Hepatocyte (in vitro differentiated cells): ENCODE measurements around the gene GDPD2. TPM values are rescaled to one million over a fixed set of nuclear protein-coding genes. Genes with fewer than 3 reads are reported as not detected.

Experiments
- DNase-seq: peaks from one replicate; pipeline ENCODE4 v3.0.0-alpha.2; 2016; ENCODE audit warnings: low spot score
- H2AFZ ChIP-seq: fragments of 200-600 bp; sonication (generic); 2 replicates; pipeline ENCODE4 v1.6.0; 2016; ENCODE audit warnings: antibody characterized with exemption, mild to moderate bottlenecking
- H3K27ac ChIP-seq: fragments of 200-600 bp; sonication (generic); 2 replicates; pipeline ENCODE4 v1.5.1; 2016; ENCODE audit warnings: mild to moderate bottlenecking
- H3K27me3 ChIP-seq: fragments of 200-600 bp; sonication (generic); 2 replicates; pipeline ENCODE4 v1.6.1; 2016
- H3K36me3 ChIP-seq: fragments of 200-600 bp; sonication (generic); replicated peaks from 2 replicates; pipeline ENCODE4 v1.5.1; 2016; ENCODE audit warnings: low read depth; ENCODE audit not compliant: insufficient read depth
- H3K4me1 ChIP-seq: fragments of 200-600 bp; sonication (generic); 2 replicates; pipeline ENCODE4 v1.5.1; 2016; ENCODE audit warnings: mild to moderate bottlenecking, moderate library complexity; ENCODE audit not compliant: insufficient read depth
- H3K4me2 ChIP-seq: fragments of 200-600 bp; sonication (generic); 2 replicates; pipeline ENCODE4 v1.6.0; 2016
- H3K4me3 ChIP-seq: fragments of 200-600 bp; sonication (generic); 2 replicates; pipeline ENCODE4 v1.5.1; 2016; ENCODE audit warnings: mild to moderate bottlenecking
- H3K79me2 ChIP-seq: fragments of 200-600 bp; sonication (generic); 2 replicates; pipeline ENCODE4 v1.6.0; 2017; ENCODE audit warnings: mild to moderate bottlenecking
- H3K9me2 ChIP-seq: fragments of 200-600 bp; sonication (generic); replicated peaks from 2 replicates; pipeline ENCODE4 v1.6.0; 2017; ENCODE audit warnings: mild to moderate bottlenecking; ENCODE audit not compliant: insufficient read depth
- H3K9me3 ChIP-seq: fragments of 200-600 bp; sonication (generic); 2 replicates; pipeline ENCODE4 v1.5.1; 2016; ENCODE audit warnings: low read depth, mild to moderate bottlenecking
- H4K20me1 ChIP-seq: fragments of 200-600 bp; sonication (generic); 2 replicates; pipeline ENCODE4 v1.6.0; 2016; ENCODE audit warnings: mild to moderate bottlenecking; ENCODE audit not compliant: insufficient read depth, poor library complexity, severe bottlenecking
- EZH2 ChIP-seq: fragments of 200-600 bp; sonication (generic); IDR thresholded peaks from 2 replicates; pipeline ENCODE4 v1.6.1; 2016; ENCODE audit warnings: antibody characterized with exemption, mild to moderate bottlenecking, borderline replicate concordance
- EZH2phosphoT487 ChIP-seq: fragments of 200-600 bp; sonication (generic); IDR thresholded peaks from one replicate; pipeline ENCODE4 v1.6.1; 2018; ENCODE audit warnings: antibody characterized with exemption, mild to moderate bottlenecking, low read depth, moderate library complexity; ENCODE audit not compliant: unreplicated experiment, severe bottlenecking
- WGBS: methylation state at CpG from one replicate; pipeline ENCODE4 v1.1.6; 2016; ENCODE audit warnings: low lambda C conversion rate; ENCODE audit errors: missing lambda C conversion rate; 5-methylcytosine and 5-hydroxymethylcytosine counted together
- polyA plus RNA-seq: library from polyadenylated mRNA; unstranded; fragments of >200 nt; fragmentation: Nextera tagmentation; extraction: Ambion mirVana; gene quantifications from 2 replicates; pipeline ENCODE4 v1.2.1, GENCODE V29; 2016
- total RNA-seq: library from RNA; depleted of rRNA; stranded (reverse); fragments of >200 nt; gene quantifications from 2 replicates; pipeline ENCODE4 v1.2.3, GENCODE V29; 2014
- TF ChIP-seq, protein P1 (sequence below): fragments of 200-600 bp; sonication (generic); IDR thresholded peaks from 2 replicates; pipeline ENCODE4 v1.5.1; 2016; ENCODE audit warnings: antibody characterized with exemption, mild to moderate bottlenecking; ENCODE audit not compliant: poor library complexity

Gene GDPD2
- total and polyA plus RNA-seq, 2 experiments from 2014 or later = 1.6 to 2.3 TPM

DNA sequence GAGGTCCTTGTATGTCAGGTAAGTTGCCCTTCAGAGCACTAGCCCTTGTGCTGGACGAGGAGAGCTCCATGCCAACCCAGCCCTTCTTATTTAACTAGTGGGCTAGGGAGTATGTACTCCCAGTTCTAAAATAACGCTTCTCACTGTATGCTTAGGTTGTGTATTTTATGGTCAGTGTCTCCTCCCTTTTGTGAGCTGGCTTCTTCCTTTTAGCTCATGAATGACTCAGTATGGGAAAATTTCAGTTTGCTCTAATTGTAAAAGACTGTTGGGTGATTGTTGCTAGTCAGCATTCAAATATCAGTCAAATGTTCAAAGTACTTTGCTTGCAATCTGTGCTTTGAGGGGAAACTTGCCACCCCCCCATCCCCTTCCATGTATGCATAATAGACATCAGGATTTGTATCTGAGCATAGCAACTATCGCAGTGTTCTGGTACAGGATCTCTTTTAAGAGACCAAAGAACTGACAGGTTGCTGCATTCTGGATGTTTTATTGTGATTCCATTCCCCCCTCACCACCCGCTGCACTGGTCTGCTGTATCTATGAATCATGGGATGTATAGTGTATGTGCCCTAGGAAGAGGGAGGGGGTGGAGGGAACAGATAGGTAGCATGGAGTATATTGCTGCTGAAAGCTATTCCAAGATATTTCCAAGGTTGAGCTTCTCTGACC is 56.3 kb downstream of the GDPD2 start:
- H3K9me2 ChIP-seq = no peaks in the 10 kb centered on the region
- H3K36me3 ChIP-seq = no peaks in the 10 kb centered on the region
- H3K27me3 ChIP-seq = no peaks in the 10 kb centered on the region
- peak overlapping the region; percentile 56 for H3K4me2 ChIP-seq
- peaks cover 25% of the 10 kb centered on the region for H3K4me1 ChIP-seq
- no peak overlapping the region for H2AFZ ChIP-seq
- peaks cover 5% of the 10 kb centered on the region for H4K20me1 ChIP-seq
- peaks cover 15% of the 10 kb centered on the region for H3K79me2 ChIP-seq
- no peak overlapping the region for H3K4me3 ChIP-seq
- no peaks in the 10 kb centered on the region for H3K9me3 ChIP-seq
- WGBS = 56% methylated on average over 4 of the region's 4 CpGs
- peak; percentile 44 for DNase-seq
- TF ChIP-seq, protein P1, sequence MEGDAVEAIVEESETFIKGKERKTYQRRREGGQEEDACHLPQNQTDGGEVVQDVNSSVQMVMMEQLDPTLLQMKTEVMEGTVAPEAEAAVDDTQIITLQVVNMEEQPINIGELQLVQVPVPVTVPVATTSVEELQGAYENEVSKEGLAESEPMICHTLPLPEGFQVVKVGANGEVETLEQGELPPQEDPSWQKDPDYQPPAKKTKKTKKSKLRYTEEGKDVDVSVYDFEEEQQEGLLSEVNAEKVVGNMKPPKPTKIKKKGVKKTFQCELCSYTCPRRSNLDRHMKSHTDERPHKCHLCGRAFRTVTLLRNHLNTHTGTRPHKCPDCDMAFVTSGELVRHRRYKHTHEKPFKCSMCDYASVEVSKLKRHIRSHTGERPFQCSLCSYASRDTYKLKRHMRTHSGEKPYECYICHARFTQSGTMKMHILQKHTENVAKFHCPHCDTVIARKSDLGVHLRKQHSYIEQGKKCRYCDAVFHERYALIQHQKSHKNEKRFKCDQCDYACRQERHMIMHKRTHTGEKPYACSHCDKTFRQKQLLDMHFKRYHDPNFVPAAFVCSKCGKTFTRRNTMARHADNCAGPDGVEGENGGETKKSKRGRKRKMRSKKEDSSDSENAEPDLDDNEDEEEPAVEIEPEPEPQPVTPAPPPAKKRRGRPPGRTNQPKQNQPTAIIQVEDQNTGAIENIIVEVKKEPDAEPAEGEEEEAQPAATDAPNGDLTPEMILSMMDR = no peak
- TF ChIP-seq EZH2phosphoT487 (no peak), EZH2 (no peak)
- H3K27ac ChIP-seq = peak overlapping the region; percentile 87

GRCh38 chrX:70479922-70480659 is 57.0 kb downstream of the GDPD2 start:
- Histone ChIP-seq H3K4me3 (no peak overlapping the region), H3K36me3 (no peaks in the 10 kb centered on the region), H3K9me2 (no peaks in the 10 kb centered on the region), H2AFZ (no peak overlapping the region), H3K9me3 (no peaks in the 10 kb centered on the region), H3K27me3 (no peaks in the 10 kb centered on the region), H4K20me1 (peaks cover 5% of the 10 kb centered on the region), H3K79me2 (peaks cover 14% of the 10 kb centered on the region), H3K4me2 (peak overlapping the region; percentile 6), H3K27ac (peak overlapping the region; percentile 57), H3K4me1 (peaks cover 25% of the 10 kb centered on the region)
- WGBS = 64% methylated on average over 6 of the region's 6 CpGs
- TF ChIP-seq, protein P1 = no peak
- TF ChIP-seq EZH2 (no peak), EZH2phosphoT487 (no peak)
- peak; percentile 36 for DNase-seq

- DNase-seq = no peak
- H2AFZ ChIP-seq = no peak overlapping the region
- 63% methylated on average over 9 of the region's 9 CpGs for WGBS
- no peaks in the 10 kb centered on the region for H3K9me2 ChIP-seq
- TF ChIP-seq EZH2 = no peak
- TF ChIP-seq, protein P1 = no peak
- peaks cover 25% of the 10 kb centered on the region for H3K4me1 ChIP-seq
- no peaks in the 10 kb centered on the region for H3K9me3 ChIP-seq
- peaks cover 12% of the 10 kb centered on the region for H3K79me2 ChIP-seq
- H3K4me2 ChIP-seq = no peak overlapping the region
- H3K27ac ChIP-seq = peak overlapping the region; percentile 57
- H3K4me3 ChIP-seq = no peak overlapping the region
- no peaks in the 10 kb centered on the region for H3K27me3 ChIP-seq
- no peaks in the 10 kb centered on the region for H3K36me3 ChIP-seq
- H4K20me1 ChIP-seq = peaks cover 5% of the 10 kb centered on the region
Observed at GRCh38 chrX:70480660-70481018, 57.5 kb downstream of the GDPD2 start.
